Transverse colon (tissue), 4 donors: ENCODE results near the gene CALB2. TPM values are rescaled to one million over a fixed set of nuclear protein-coding genes. Genes with fewer than 3 reads are reported as not detected.

Experiments used
- DNase-seq: peaks from one replicate; pipeline ENCODE4 v3.0.0-alpha.2; 2019
- H3K27ac ChIP-seq, 4 donors: fragments of 200-600 bp; sonication (generic); 2 replicates each; pipeline ENCODE4 v1.5.1; 2016 to 2018; ENCODE audit warnings: inconsistent platforms in 4 of 4
- H3K27me3 ChIP-seq: fragments of 200-600 bp; sonication (generic); 2 replicates; pipeline ENCODE4 v1.5.1; 2017; ENCODE audit warnings: inconsistent platforms
- H3K36me3 ChIP-seq, 4 donors: fragments of 200-600 bp; sonication (generic); 2 replicates each; pipeline ENCODE4 v1.5.1; 2017 to 2019; ENCODE audit warnings: inconsistent platforms in 4 of 4
- H3K4me1 ChIP-seq, 4 donors: fragments of 200-600 bp; sonication (generic); 2 replicates each; pipeline ENCODE4 v1.5.1; 2017 to 2020; ENCODE audit warnings: inconsistent platforms in 4 of 4
- H3K4me3 ChIP-seq, 4 donors: fragments of 200-600 bp; sonication (generic); 1 replicate in 1 of 4; 2 replicates in 3 of 4; pipeline versions ENCODE4 v1.5.1 to v1.6.1; 2017 to 2019; ENCODE audit warnings: inconsistent platforms in 4 of 4
- H3K9me3 ChIP-seq, 2 donors: fragments of 200-600 bp; sonication (generic); 2 replicates each; pipeline ENCODE4 v1.5.1; 2017 to 2019; ENCODE audit warnings: inconsistent platforms in 2 of 2
- EP300 ChIP-seq: sonication (generic); formaldehyde crosslinking; IDR thresholded peaks from one replicate; pipeline ENCODE4 v1.6.1; 2017; ENCODE audit warnings: antibody characterized with exemption, low read depth
- POLR2A ChIP-seq: fragments of 450-650 bp; IDR thresholded peaks from one replicate; pipeline ENCODE4 v1.6.1; 2016; ENCODE audit warnings: antibody characterized with exemption, mild to moderate bottlenecking, moderate library complexity
- POLR2AphosphoS5 ChIP-seq, 3 donors: sonication (generic); formaldehyde crosslinking; IDR thresholded peaks; one replicate each; pipeline ENCODE4 v1.6.1; 2016; ENCODE audit warnings: antibody characterized with exemption in 3 of 3
- WGBS, 2 donors: methylation state at CpG; one replicate each; pipeline ENCODE4 v1.1.5; 2018; ENCODE audit warnings: low coverage in 1 of 2; 5-methylcytosine and 5-hydroxymethylcytosine counted together
- in situ Hi-C, 4 donors: fragments of 200-750 bp; cut with MboI; loops; one replicate each; pipeline versions ENCODE4 v1.15.0 to v1.15.1; 2017; ENCODE audit warnings: low sequenced_read_pairs in 3 of 4, low pct_ligation_motif_present in 1 of 4, low pct_unique_long_range_greater_than_20kb in 1 of 4
- intact Hi-C: fragments of 100-400 bp; cut with DNase I; formaldehyde crosslinking; loops from one replicate; pipeline ENCODE4 v1.15.1; 2023; ENCODE audit warnings: low total_unique reads
- total RNA-seq, 4 donors: library from RNA; depleted of rRNA; stranded (reverse); fragments of >200 nt; gene quantifications; one replicate each; pipeline ENCODE4 v1.1.0, GENCODE V29; 2016
- TF ChIP-seq, protein P1 (sequence below), 5 experiments: fragments of 200-600 bp in 3 of 5; fragments of 450-650 bp in 2 of 5; sonication (generic) in 3 of 5; IDR thresholded peaks; 1 replicate in 2 of 5; 2 replicates in 3 of 5; pipeline ENCODE4 v1.5.1; 2016 to 2017; ENCODE audit warnings: antibody characterized with exemption in 5 of 5, inconsistent platforms in 3 of 5, mild to moderate bottlenecking in 2 of 5, moderate library complexity in 1 of 5

The CALB2 gene
- total RNA-seq, 4 donors from 2014 or later: 2.0 to 4.0 (median 4.0) TPM; not detected in 1

DNA sequence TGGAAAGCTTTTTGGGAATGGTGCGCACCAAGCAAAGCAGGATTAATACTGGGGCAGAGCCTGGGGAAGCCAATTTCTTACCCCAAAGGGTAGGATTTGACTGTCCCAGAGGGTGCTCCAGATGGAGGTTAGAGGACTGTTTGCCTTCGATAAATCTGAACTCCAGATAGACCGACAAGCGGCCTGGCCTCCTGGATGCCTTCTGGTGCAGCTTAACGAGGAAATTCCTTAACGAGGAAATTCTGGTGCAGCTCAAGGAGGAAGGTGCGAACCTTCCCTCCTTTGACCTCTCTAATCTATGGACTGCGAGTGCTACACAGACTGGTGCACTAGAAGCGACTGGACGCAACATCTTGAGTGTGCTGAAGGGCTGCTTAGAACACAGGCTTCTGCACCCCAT is 6.5 kb downstream of the CALB2 start:
- H3K36me3 ChIP-seq: no peaks in the 10 kb centered on the region
- H3K4me3 ChIP-seq: no peak overlapping the region
- H3K4me1 ChIP-seq: no peaks in the 10 kb centered on the region
- intact Hi-C loops: no loop called here
- DNase-seq: no peak
- H3K27ac ChIP-seq: no peak overlapping the region
- in situ Hi-C loops: no loop called here
- H3K27me3 ChIP-seq: peaks cover 18% of the 10 kb centered on the region
- WGBS, 2 donors: 78 to 100% methylated on average over 1 to 10 of the region's 10 CpGs
- H3K9me3 ChIP-seq: no peaks in the 10 kb centered on the region
- TF ChIP-seq POLR2A (no peak), EP300 (no peak), POLR2AphosphoS5 (IDR thresholded peaks at IDR 0.05) (no peak)
- TF ChIP-seq, protein P1, sequence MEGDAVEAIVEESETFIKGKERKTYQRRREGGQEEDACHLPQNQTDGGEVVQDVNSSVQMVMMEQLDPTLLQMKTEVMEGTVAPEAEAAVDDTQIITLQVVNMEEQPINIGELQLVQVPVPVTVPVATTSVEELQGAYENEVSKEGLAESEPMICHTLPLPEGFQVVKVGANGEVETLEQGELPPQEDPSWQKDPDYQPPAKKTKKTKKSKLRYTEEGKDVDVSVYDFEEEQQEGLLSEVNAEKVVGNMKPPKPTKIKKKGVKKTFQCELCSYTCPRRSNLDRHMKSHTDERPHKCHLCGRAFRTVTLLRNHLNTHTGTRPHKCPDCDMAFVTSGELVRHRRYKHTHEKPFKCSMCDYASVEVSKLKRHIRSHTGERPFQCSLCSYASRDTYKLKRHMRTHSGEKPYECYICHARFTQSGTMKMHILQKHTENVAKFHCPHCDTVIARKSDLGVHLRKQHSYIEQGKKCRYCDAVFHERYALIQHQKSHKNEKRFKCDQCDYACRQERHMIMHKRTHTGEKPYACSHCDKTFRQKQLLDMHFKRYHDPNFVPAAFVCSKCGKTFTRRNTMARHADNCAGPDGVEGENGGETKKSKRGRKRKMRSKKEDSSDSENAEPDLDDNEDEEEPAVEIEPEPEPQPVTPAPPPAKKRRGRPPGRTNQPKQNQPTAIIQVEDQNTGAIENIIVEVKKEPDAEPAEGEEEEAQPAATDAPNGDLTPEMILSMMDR (IDR thresholded peaks at IDR 0.05): no peak

DNA sequence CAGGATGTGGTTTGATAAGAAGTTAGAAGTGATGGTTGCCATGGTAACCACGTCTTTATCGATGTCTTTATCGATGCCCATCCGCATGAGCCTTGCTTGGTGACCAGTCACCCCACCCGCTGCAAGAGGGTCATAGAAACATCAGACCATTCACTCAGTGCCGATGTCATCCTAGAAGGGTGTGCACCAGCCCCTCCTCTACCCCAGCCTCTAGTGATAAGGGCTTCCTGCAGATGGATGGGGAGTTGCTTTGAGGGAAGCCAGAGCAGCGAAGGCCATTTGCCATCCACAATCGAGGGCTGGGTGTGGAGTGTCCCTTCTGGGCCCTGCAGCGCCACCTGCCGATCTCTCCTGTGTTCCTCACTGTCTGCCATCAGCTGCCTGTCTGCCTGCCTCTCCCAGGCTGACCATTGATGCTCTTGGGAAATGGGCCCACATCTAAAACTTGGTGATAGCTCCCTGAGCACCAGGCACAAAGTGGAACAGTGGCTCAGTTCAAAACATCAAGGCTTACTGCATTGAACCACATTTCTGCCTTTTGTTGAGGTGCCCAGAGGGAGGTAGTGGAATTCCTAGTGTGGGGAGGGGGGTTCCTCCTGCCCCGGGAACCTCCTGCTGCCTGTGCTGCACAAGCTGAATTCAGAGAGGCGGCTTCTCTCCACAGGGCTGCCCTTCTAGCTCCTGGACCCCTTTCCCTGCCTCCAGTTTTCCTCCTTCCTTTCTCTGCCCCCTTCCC is 8.9 kb downstream of the CALB2 start:
- Histone ChIP-seq H3K9me3 (no peaks in the 10 kb centered on the region), H3K27ac (no peak overlapping the region), H3K27me3 (peaks cover 11% of the 10 kb centered on the region), H3K4me3 (no peak overlapping the region), H3K36me3 (no peaks in the 10 kb centered on the region), H3K4me1 (no peaks in the 10 kb centered on the region)
- no peak for TF ChIP-seq POLR2A
- no peak for TF ChIP-seq POLR2AphosphoS5 (IDR thresholded peaks at IDR 0.05)
- TF ChIP-seq, protein P1 (IDR thresholded peaks at IDR 0.05): peak in 2 of 5 experiments; percentile 26 to 33
- no peak for TF ChIP-seq EP300
- 55 to 93% methylated on average over 5 to 12 of the region's 12 CpGs for WGBS, 2 donors
- in situ Hi-C loops: no loop called here
- peak; percentile 38 for DNase-seq
- intact Hi-C loops: no loop called here

DNA sequence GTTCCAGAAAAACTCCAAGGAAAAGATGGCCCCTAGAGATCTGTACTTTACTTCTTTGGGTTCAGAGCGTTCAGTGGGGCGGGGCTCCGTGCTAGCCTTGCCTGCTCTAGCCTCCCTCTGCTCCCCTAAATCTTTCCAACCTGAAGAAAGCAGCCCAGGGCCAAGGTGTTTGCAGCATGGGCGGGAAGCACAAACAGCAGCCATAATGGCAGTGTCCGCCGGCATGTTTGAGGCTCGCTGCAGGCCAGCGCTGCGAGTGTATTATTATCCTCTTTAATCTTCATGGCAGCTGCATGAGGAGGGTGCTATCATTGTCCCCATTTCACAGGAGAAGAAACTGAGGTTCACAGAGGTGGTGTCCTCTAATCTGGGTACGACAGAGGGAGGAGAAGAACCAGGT is 10.4 kb downstream of the CALB2 start:
- no peaks in the 10 kb centered on the region for H3K36me3 ChIP-seq
- H3K9me3 ChIP-seq: no peaks in the 10 kb centered on the region
- in situ Hi-C loops (no loop called here), intact Hi-C loops (no loop called here)
- no peak overlapping the region for H3K27ac ChIP-seq
- no peaks in the 10 kb centered on the region for H3K4me1 ChIP-seq
- 0 to 58% methylated on average over 1 to 10 of the region's 10 CpGs for WGBS, 2 donors
- TF ChIP-seq, protein P1 (IDR thresholded peaks at IDR 0.05): no peak
- no peak for TF ChIP-seq EP300
- no peak for TF ChIP-seq POLR2A
- no peak for TF ChIP-seq POLR2AphosphoS5 (IDR thresholded peaks at IDR 0.05)
- H3K27me3 ChIP-seq: peaks cover 12% of the 10 kb centered on the region
- DNase-seq: no peak
- no peak overlapping the region for H3K4me3 ChIP-seq

DNA sequence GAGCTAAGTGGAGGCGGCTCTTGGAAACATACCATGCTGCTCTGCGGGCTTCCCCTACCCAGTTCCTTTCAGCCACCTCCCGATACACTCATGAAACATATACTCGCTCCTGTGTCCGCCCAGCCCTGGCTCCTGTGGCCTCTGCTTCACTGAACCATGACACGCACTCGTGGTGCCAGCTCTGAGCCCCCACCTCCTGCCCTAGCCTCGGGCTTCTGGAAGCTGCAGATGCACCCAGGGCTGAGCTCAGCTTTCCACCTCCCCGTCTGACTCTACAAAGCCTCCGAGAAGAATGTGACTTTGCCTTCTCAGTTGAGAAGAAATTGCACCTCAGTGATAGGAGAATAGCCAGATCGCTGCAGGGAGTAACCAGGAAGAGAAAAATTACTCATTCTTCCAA is 11.0 kb downstream of the CALB2 start:
- Histone ChIP-seq H3K36me3 (no peaks in the 10 kb centered on the region), H3K27me3 (peaks cover 7% of the 10 kb centered on the region), H3K4me3 (no peak overlapping the region), H3K27ac (no peak overlapping the region), H3K9me3 (no peaks in the 10 kb centered on the region), H3K4me1 (no peaks in the 10 kb centered on the region)
- intact Hi-C loops: no loop called here
- in situ Hi-C loops: no loop called here
- 60 to 70% methylated on average over 1 to 11 of the region's 11 CpGs for WGBS, 2 donors
- DNase-seq: no peak
- TF ChIP-seq POLR2AphosphoS5 (IDR thresholded peaks at IDR 0.05) (no peak), EP300 (no peak), POLR2A (no peak)
- TF ChIP-seq, protein P1 (IDR thresholded peaks at IDR 0.05): no peak
